AG09319 (cell line): Measurements from ENCODE around the gene USP48.

ENCODE experiments used
- DNase-seq: peaks from one replicate; pipeline ENCODE4 v3.0.0-alpha.2; 2010; ENCODE audit warnings: low read depth; ENCODE audit errors: extremely low read depth
- CTCF ChIP-seq: IDR thresholded peaks from 2 replicates; pipeline ENCODE4 v1.5.1; 2011; ENCODE audit warnings: low read depth, mild to moderate bottlenecking, inconsistent platforms, low read length, moderate library complexity

USP48 gene

GRCh38 chr1:21665711-21666575, 117.0 kb downstream of the USP48 start:
- no peak for TF ChIP-seq CTCF
- DNase-seq: no peak

- no peak for DNase-seq
- no peak for TF ChIP-seq CTCF
These were observed 118.0 kb downstream of the USP48 start for GRCh38 chr1:21664806-21665588.

GRCh38 chr1:21663951-21664805, 118.8 kb downstream of the USP48 start:
- no peak for TF ChIP-seq CTCF
- no peak for DNase-seq

GRCh38 chr1:21663248-21663950, 119.5 kb downstream of the USP48 start:
- TF ChIP-seq CTCF: no peak
- DNase-seq: no peak

- no peak for DNase-seq
- no peak for TF ChIP-seq CTCF
These were observed 120.3 kb downstream of the USP48 start for GRCh38 chr1:21662426-21663247.

GRCh38 chr1:21661886-21662285, 121.1 kb downstream of the USP48 start:
- TF ChIP-seq CTCF: no peak
- no peak for DNase-seq
